HG02970 (cell line): Measurements from ENCODE around the gene NPRL2.

ENCODE experiments used
- ATAC-seq: cut with Tn5 transposase; IDR thresholded peaks from one replicate; pipeline ENCODE4 v1.9.1; 2021; ENCODE audit warnings: mild to moderate bottlenecking, moderate library complexity, moderate number of reproducible peaks; ENCODE audit not compliant: unreplicated experiment, low FRiP score

NPRL2 gene

DNA sequence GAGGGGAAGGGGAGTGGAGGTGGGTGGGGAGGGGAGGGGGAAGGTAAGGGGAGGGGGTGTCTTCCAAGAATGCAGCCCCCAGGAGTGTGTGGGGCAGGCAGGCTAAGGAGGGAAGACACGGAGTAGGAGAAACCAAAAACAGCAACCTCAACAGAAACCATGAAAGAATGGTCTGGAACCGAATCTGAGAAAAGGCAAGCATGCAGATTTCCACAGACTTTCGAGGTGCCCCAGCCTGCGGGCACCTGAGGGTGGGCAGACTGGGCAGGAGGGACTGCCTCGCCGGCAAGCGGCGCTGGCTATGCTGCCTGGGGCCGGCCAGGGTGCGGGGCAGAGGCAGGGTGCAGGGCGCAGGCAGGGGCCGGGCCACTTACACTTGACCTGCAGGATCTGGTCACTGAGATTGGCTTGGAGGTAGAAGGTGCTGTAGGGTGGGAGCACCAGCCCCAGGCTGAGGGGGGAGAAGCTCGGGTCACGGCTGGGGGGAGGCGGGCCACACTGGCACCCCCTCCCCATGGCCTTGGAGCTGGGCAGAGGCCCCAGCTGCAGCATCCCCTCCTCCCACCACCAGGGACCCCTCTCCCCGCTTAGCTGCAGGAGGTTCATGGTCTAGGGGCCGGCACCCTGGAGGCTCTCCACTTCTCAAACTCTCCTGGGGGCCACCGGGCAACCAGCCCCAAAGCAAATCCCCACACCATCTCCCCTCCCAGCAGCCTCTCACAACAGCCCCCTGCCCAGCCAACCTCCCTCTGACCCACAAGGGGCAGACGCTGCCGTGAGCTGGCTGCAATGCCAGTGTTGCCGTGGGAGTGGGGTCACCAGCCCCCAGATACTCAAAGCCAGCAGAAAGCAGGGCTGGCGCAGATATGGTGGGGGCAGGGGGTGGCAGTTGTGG is 24.0 kb upstream of the NPRL2 start:
- ATAC-seq, result no peak

- no peak for ATAC-seq
These were observed 22.8 kb upstream of the NPRL2 start for GRCh38 chr3:50373146-50374051.

- no peak for ATAC-seq
These were observed 21.8 kb upstream of the NPRL2 start for GRCh38 chr3:50372349-50372748.

DNA sequence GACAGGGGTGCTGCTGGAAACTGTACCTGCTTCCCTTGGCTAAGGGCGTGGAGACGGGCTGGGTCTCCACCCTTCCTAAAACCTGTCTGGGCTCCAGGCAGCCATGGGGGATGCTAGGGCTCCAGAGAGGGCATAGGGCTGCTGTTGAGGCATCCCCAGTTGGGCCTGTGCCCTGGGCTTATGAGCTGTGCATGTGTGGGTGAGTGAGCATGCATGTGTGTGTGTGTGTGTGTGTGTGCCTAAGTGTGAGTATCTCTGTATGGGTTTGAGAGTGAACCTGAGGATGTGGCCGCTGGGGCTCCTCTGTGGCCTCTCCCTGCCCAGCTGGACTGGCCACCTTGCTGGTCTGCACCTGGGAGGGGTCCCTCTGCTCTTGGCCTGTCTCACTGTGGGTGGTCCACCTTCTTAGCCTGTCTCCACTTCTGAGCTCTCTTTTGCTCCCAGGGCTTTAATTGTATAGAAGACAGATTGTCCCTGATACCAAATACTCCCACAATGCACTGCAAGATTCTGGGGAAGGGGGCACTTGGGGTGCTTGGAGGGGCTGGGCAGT is 20.6 kb upstream of the NPRL2 start:
- no peak for ATAC-seq

DNA sequence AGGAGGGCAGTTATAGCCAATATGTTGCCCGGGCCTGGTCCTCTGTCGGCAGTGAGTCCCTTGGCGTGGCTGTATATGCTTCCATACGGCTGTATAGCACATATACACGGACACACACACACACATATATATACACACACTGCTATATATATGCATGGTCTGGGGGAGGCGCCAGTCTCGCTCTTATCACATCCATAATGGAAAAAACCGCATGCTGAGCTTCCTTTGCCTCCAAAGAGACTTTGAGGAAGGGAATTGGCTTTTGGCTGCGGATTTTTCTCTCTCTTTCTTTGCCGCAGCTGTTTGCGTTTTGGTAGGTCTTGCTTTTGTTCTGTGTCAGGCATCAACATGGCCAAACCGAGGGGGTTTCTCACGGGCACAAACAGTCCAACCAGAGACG is 20.0 kb upstream of the NPRL2 start:
- ATAC-seq, result no peak

DNA sequence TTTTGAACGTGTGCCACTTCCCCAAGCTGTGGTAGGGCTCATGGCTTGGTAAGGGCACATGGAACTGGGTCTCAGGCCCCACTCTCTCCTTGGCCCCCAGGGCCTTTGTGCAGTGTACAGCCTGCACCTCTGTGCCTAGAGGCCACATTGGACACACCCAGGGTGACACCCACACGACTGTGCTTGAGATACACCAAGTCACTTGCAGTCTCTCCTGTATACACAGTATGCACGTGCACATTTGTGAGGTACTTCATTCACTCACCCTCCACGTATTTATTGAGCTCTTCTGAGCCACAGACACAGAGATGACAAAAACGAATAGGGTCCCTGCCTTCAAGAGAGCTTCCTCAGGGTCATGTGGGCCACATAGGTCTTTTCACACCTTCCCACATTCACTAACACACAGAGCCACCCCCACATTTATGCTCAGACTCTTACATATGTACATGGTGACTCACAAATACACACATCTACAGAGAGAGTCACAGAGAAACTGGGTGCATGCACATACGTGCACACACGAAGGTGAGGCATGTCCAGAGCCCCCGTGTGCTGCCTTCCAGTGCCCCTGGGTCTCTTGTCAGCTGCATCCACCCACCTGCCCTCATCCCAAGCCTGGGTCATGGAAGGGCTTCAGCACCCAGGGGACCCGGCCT is 18.6 kb upstream of the NPRL2 start:
- ATAC-seq, result no peak

GRCh38 chr3:50365842-50366220 is 15.3 kb upstream of the NPRL2 start:
- ATAC-seq, result no peak

GRCh38 chr3:50365080-50365841 is 14.7 kb upstream of the NPRL2 start:
- ATAC-seq, result peak; percentile 71

GRCh38 chr3:50364573-50365079 is 14.1 kb upstream of the NPRL2 start:
- no peak for ATAC-seq

- no peak for ATAC-seq
These were observed 9.2 kb upstream of the NPRL2 start for GRCh38 chr3:50359760-50360110.

DNA sequence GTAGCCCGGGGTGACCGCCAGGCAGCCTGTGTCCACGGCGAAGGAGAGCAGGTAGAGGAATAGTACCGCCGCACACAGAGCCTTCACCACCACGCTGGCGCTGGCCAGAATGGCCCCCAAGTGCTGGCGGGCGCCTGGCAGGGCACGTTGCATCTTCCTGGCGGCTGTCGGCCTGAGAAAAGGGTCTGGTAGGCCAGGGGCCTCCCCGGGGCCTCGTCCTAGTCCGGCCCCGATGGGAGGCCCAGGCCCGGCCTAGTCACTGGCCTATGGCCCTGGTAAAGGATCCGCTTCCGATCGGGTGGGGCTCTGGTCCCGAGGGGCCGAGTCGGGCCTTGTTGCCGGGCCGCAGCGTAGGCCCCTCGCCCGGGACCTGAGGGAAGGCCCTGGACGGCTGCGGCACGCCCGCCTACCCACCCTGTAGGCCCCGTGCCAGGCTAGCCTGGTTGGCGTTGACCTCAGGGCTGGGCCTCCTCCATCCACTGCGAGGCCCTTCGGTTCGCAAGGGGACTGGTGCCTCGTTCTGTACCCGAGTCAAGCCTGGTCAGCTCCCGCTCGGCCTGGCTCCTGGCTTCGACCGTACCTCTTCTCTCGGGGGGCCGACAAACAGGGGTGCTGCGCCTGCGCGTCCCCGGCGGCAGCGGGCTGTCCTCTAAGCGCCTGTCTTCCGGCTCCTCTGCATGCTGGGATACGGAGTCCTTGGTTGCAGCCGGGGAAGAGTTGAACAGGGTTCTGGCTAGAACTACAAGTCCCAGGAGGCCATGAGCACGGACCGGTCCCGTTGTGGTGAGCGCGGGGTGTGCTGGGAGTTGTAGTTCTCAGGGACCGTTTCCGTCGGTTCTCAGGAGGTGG is 8.6 kb upstream of the NPRL2 start, which contains the start of gene TMEM115:
TSS of gene TMEM115 (minus strand) at position 611 of the 849 bp plus-strand sequence. CDS start at position 153, 458 bp downstream.
- peak; percentile 95 for ATAC-seq

GRCh38 chr3:50358355-50358910 is 7.9 kb upstream of the NPRL2 start:
- no peak for ATAC-seq

- no peak for ATAC-seq
These were observed 6.9 kb upstream of the NPRL2 start for GRCh38 chr3:50357481-50357880.

GRCh38 chr3:50356553-50356952 is 6.0 kb upstream of the NPRL2 start:
- no peak for ATAC-seq

DNA sequence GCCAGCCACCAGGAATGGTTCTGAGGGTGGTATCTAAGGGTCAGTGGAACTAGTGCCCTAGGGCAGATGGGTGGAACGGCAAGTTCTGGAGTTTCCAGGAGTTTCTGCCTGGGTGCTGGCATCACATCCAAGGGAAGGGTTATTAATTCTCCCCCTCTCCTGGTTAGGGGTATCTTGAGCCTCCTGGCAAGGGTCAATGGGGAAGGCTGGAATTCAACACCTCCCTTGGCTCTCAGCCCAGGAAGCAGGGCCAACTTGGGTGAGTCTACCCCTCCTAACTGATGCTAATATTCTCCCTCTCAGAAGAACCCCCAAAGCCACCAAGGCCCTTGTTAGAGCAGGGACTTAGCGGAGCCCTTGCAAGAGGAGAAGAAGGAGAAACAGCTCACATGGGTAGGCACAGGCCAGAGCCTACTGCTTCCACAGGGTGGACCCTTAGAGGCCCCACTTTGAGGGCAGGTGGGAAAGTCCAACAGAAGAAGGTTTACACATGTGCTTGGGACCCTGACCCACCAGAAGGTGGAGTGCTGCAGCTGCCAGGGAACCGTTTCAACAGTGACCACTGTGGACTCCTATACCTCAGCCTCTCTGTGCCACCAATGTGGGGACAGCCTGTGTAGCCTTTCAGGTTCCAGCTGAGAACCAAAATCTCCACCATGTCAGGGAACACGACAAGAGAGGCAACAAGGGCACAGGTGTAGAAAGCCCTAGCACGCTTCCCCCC is 5.4 kb upstream of the NPRL2 start:
- no peak for ATAC-seq

DNA sequence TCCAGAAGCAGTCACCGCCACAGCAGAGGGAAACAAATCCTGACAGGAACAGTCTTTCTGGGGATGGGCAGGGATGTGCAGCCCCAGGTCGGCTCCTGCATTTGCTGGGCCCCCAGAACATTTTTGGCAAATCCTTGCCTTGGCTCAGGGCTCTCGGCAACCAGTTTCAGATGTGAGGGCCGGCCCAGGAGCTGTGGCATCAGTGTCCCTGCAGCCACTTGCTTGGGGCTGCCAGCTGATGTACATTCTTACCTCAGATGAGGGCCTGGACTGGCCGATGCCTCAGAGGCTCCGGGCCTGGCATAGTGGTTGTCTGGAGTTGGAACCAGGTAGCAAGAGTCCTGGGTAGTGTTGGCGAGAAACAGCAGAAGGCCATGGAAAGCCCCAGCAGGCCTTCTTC is 4.3 kb upstream of the NPRL2 start:
- ATAC-seq, result no peak

DNA sequence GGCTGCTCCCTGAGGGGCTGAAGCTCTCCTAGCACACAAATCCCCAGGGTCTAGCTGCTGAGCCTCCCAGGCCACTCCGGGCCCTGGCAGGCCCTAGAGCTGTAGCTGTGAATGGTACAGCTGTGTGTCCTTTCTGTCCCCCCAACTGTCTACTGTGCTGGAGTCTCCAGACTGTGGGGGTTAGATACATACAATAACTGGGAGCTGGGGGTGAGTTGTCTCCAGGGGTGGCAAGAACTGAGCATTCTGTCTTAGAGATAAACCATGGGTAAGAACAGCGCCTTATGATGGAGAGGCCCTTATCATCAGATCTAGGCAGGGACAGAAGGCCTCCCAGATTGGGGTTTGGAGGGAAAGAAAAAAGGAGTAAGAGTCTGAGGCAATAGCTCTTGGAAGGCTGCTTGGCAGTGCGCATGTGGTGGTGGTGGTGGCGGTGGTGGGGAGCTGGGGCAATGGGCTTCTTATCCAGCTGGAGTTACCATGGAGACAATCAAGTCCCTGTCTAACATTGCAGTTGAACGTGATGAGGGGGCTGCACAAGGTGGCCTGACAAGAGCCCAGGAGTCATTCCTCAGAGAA is 3.7 kb upstream of the NPRL2 start:
- ATAC-seq, result no peak
